OCI-LY1 (cell line): Measurements from ENCODE around the gene CRYGN.

ENCODE experiments used
- H2AFZ ChIP-seq: fragments of 200-600 bp; sonication (generic), shearing (Covaris generic); 2 replicates; pipeline ENCODE4 v1.6.0; 2014; ENCODE audit warnings: antibody characterized with exemption, mild to moderate bottlenecking, low read length
- H3F3A ChIP-seq: fragments of 200-600 bp; sonication (generic), shearing (Covaris generic); 2 replicates; pipeline ENCODE4 v1.6.0; 2014; ENCODE audit warnings: mild to moderate bottlenecking, antibody characterized with exemption, low read length, moderate library complexity; ENCODE audit not compliant: insufficient read depth
- H3K27ac ChIP-seq: fragments of 200-600 bp; sonication (generic); 2 replicates; pipeline ENCODE4 v1.5.1; 2014; ENCODE audit warnings: low read length, mixed run types, mild to moderate bottlenecking, low read depth; ENCODE audit not compliant: poor library complexity, severe bottlenecking
- H3K27me3 ChIP-seq: fragments of 200-600 bp; sonication (generic); 2 replicates; pipeline ENCODE4 v1.6.0; 2014; ENCODE audit warnings: antibody characterized with exemption, mild to moderate bottlenecking, low read length, moderate library complexity; ENCODE audit not compliant: insufficient read depth
- H3K36me3 ChIP-seq: fragments of 200-600 bp; sonication (generic); 2 replicates; pipeline ENCODE4 v1.6.1; 2014; ENCODE audit warnings: mild to moderate bottlenecking, antibody characterized with exemption, low read length, moderate library complexity, mixed read lengths; ENCODE audit not compliant: insufficient read depth
- H3K4me1 ChIP-seq: fragments of 200-600 bp; sonication (generic); 2 replicates; pipeline ENCODE4 v1.5.1; 2014; ENCODE audit warnings: mild to moderate bottlenecking, low read length, moderate library complexity; ENCODE audit not compliant: insufficient read depth, severe bottlenecking
- H3K4me2 ChIP-seq: fragments of 200-600 bp; sonication (generic), shearing (Covaris generic); 2 replicates; pipeline ENCODE4 v1.6.1; 2014; ENCODE audit warnings: low read length
- H3K4me3 ChIP-seq: fragments of 200-600 bp; sonication (generic); 2 replicates; pipeline ENCODE4 v1.5.1; 2014; ENCODE audit warnings: low read length, low read depth, mild to moderate bottlenecking, mixed read lengths; ENCODE audit not compliant: poor library complexity, severe bottlenecking
- H3K79me2 ChIP-seq: fragments of 200-600 bp; shearing (Covaris generic); 2 replicates; pipeline ENCODE4 v1.6.1; 2016; ENCODE audit warnings: mixed run types, low read length, mixed read lengths; ENCODE audit not compliant: insufficient read depth
- H3K9ac ChIP-seq: fragments of 200-600 bp; sonication (generic), shearing (Covaris generic); 2 replicates; pipeline ENCODE4 v1.6.1; 2014; ENCODE audit warnings: mild to moderate bottlenecking, low read length, mixed read lengths
- H3K9me2 ChIP-seq: fragments of 200-600 bp; sonication (generic), shearing (Covaris generic); 2 replicates; pipeline ENCODE4 v1.6.1; 2014; ENCODE audit warnings: low read depth, mild to moderate bottlenecking, low read length, mixed read lengths
- H3K9me3 ChIP-seq: fragments of 200-600 bp; shearing (Covaris generic); 2 replicates; pipeline ENCODE4 v1.6.1; 2014; ENCODE audit warnings: low read length, mixed read lengths
- H4K20me1 ChIP-seq: fragments of 200-600 bp; sonication (generic), shearing (Covaris generic); 2 replicates; pipeline ENCODE4 v1.6.0; 2016; ENCODE audit warnings: mild to moderate bottlenecking, low read length; ENCODE audit not compliant: insufficient read depth
- CTCF ChIP-seq: fragments of 200-600 bp; sonication (generic), shearing (Covaris generic); IDR thresholded peaks from 2 replicates; pipeline ENCODE4 v1.5.1; 2017; ENCODE audit warnings: mild to moderate bottlenecking, antibody characterized with exemption, low read length, moderate library complexity, mixed read lengths
- EZH2 ChIP-seq: fragments of 200-600 bp; sonication (generic), shearing (Covaris generic); IDR thresholded peaks from 2 replicates; pipeline ENCODE4 v1.8.0; 2017; ENCODE audit warnings: borderline replicate concordance, mixed run types, mild to moderate bottlenecking, antibody characterized with exemption, low read length, moderate library complexity, mixed read lengths

Gene CRYGN

DNA sequence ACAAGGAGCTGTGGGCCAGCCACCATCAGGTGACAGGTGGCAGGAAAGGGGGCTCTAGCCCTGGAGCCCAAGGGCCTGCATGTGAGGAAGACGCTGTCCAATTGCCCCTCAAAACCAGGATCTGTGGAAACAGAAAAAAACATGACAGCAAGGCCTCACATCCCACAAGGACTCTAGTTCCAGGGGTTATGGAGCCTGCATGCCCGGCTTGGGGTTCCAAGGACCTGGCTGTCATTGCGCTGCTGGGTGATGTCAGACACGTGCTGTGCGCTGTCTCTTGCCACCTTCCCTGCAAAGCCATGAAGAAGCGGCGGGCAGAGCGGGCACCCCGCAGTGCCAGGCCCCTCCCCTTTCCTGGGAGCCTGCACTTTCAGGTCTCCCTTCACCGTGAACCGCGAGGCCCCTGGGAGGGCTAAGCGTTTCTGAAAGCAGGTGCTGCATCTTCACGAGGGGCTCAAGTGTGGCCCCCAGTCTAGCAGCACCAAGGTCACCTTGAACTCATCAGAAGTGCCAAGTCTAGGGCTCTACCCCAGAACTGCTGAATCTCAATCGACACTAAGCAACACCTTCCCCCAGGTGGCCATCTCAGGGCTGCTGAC lies 15.1 kb upstream of the CRYGN start:
- Histone ChIP-seq H3K4me3 (no peak overlapping the region), H3K9ac (no peak overlapping the region), H3K4me1 (no peaks in the 10 kb centered on the region), H2AFZ (no peak overlapping the region), H3F3A (no peaks in the 10 kb centered on the region), H3K4me2 (no peak overlapping the region), H4K20me1 (no peaks in the 10 kb centered on the region), H3K9me3 (0 out of 2 replicates have a peak, but pooled peaks cover 4% of the 10 kb centered on the region), H3K27ac (no peak overlapping the region), H3K79me2 (no peaks in the 10 kb centered on the region), H3K36me3 (no peaks in the 10 kb centered on the region), H3K27me3 (peaks cover 20% of the 10 kb centered on the region; the same call in 1 of the 2 replicates), H3K9me2 (no peaks in the 10 kb centered on the region)
- TF ChIP-seq CTCF (no peak), EZH2 (no peak)

DNA sequence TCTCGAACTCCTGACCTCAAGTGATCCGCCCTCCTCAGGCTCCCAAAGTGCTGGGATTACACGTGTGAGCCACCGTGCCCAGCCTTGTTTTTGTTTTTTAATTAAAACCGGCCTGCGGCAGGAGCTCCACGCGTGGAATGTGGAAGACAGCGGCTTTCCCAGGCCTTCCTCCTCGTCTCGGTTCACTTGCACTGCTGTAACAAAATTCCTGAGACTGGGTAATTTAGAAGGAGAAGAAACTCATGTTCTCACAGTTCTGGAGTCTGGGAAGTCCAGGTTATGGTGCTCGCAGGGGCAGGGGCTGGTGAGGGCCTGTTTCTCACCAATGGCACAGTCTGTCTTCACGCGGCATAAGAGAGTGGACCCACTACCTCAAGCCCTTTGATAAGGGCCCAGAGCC lies 14.4 kb upstream of the CRYGN start:
- no peaks in the 10 kb centered on the region for H3K36me3 ChIP-seq
- H3K27ac ChIP-seq = no peak overlapping the region
- H3K27me3 ChIP-seq = peaks cover 20% of the 10 kb centered on the region; the same call in 1 of the 2 replicates

GRCh38 chr7:151453326-151453791 lies 13.4 kb upstream of the CRYGN start:
- H3F3A ChIP-seq = no peaks in the 10 kb centered on the region
- H3K4me3 ChIP-seq = no peak overlapping the region
- H3K27ac ChIP-seq = no peak overlapping the region
- peaks cover 3% of the 10 kb centered on the region for H3K4me1 ChIP-seq
- no peak overlapping the region for H3K9ac ChIP-seq
- 0 out of 2 replicates have a peak, but pooled peaks cover 4% of the 10 kb centered on the region for H3K9me3 ChIP-seq
- TF ChIP-seq EZH2 = no peak
- H3K4me2 ChIP-seq = no peak overlapping the region
- H3K36me3 ChIP-seq = no peaks in the 10 kb centered on the region
- H4K20me1 ChIP-seq = no peaks in the 10 kb centered on the region
- H3K27me3 ChIP-seq = peaks cover 22% of the 10 kb centered on the region; the same call in 1 of the 2 replicates
- no peaks in the 10 kb centered on the region for H3K79me2 ChIP-seq
- H3K9me2 ChIP-seq = no peaks in the 10 kb centered on the region
- no peak overlapping the region for H2AFZ ChIP-seq

More for the DNA sequence above, 14.4 kb upstream of the CRYGN start:
- Histone ChIP-seq H3K79me2 (no peaks in the 10 kb centered on the region), H3K9ac (no peak overlapping the region), H3K9me3 (0 out of 2 replicates have a peak, but pooled peaks cover 4% of the 10 kb centered on the region), H3K4me2 (no peak overlapping the region), H3K4me3 (no peak overlapping the region), H3F3A (no peaks in the 10 kb centered on the region), H3K4me1 (no peaks in the 10 kb centered on the region), H4K20me1 (no peaks in the 10 kb centered on the region), H2AFZ (no peak overlapping the region), H3K9me2 (no peaks in the 10 kb centered on the region)
- TF ChIP-seq EZH2 = no peak
- TF ChIP-seq CTCF = no peak
